ENCODE results near the gene TSPAN9.

The TSPAN9 gene

DNA sequence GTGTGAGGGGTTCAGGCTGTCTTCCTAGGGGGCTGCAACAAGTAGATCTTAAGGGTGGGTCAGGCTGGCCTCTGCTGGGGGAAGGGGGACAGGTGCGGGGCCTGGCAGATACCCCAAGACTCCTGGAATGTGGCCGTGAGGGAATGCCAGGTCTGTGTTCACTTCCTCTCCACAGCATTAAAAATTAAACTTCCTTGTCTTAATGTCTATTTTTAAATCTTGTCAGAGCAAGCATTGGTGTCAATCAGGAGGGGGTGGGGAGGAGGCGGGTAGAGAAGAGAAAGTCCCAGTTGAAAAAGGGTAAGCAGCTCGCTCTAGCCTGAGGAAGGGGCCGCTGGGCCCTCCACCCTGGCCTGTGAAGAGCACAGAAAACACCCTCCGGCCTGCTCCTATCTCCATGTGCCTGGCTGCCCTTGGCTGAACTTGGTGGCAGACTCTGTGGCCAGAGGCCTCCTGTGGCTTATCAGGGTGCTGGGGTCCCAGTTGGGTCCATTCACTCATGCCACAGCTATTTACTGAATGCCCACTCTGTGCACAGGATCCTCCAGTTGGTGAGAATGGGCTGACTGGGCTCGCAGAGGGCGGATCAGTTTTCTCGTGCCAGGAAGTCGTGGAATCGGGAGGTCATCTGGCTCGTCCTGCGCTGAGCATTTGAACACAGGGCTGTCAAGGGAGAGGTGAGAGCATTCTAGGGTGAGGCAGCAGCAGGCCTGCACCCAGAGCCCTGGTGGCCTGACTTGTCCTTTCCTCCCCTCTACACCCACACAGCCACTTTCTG, 128.8 kb downstream of the TSPAN9 start:
- TF ChIP-seq, protein P1, sequence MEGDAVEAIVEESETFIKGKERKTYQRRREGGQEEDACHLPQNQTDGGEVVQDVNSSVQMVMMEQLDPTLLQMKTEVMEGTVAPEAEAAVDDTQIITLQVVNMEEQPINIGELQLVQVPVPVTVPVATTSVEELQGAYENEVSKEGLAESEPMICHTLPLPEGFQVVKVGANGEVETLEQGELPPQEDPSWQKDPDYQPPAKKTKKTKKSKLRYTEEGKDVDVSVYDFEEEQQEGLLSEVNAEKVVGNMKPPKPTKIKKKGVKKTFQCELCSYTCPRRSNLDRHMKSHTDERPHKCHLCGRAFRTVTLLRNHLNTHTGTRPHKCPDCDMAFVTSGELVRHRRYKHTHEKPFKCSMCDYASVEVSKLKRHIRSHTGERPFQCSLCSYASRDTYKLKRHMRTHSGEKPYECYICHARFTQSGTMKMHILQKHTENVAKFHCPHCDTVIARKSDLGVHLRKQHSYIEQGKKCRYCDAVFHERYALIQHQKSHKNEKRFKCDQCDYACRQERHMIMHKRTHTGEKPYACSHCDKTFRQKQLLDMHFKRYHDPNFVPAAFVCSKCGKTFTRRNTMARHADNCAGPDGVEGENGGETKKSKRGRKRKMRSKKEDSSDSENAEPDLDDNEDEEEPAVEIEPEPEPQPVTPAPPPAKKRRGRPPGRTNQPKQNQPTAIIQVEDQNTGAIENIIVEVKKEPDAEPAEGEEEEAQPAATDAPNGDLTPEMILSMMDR (IDR thresholded peaks at IDR 0.05; ENCODE audit: low read depth, low read length), result no peak
- no peak for DNase-seq (ENCODE audit: extremely low read depth, low read depth)

DNA sequence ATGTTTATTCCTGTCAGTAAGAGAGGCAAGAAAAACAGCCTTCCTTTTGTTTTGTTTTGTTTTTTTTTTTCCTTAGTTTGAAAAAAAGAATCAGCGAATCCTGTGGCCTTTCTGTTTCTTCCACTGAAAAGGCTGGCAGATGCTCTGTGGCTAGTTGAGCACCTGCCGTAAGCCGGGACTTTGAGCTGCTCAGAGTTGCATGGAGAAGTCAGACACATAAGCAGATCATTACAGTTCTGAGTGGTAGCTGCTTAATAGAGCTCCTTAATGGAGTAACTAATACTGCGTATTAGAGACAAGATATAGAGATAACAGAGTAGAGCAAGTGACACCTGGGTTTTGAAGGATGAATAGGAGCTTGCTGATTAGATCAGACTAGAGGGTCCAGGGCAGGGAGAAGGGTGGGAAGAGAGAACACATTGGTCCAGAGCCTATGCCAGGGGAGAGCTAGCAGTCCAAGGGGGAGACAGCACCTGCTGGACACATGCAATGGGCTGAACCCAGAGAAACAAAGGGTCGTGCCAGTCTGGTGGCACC, 129.4 kb downstream of the TSPAN9 start:
- TF ChIP-seq, protein P1 (IDR thresholded peaks at IDR 0.05; ENCODE audit: low read depth, low read length), result no peak
- DNase-seq (ENCODE audit: extremely low read depth, low read depth), result no peak

DNA sequence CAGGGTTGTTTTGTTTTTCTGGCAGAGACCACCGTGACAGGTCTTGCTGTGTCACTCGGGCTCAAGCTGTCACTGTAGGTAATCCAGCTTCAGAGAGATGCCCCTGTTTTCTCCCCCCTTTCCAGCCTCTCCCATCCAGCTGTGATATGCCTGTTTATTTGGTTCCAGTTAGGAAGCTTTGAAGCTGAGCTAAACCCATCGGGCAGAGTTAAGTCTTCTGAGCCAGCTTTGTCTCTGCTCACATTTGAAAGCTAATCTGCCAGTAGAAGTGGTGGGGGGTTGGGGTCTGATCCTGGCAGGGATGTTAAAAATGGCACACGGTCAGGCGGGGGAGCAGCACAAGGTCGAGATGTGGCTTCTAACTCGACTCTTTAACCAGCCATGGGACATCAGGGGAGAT, 130.0 kb downstream of the TSPAN9 start:
- TF ChIP-seq, protein P1 (IDR thresholded peaks at IDR 0.05; ENCODE audit: low read depth, low read length), result no peak
- DNase-seq (ENCODE audit: extremely low read depth, low read depth), result no peak

DNA sequence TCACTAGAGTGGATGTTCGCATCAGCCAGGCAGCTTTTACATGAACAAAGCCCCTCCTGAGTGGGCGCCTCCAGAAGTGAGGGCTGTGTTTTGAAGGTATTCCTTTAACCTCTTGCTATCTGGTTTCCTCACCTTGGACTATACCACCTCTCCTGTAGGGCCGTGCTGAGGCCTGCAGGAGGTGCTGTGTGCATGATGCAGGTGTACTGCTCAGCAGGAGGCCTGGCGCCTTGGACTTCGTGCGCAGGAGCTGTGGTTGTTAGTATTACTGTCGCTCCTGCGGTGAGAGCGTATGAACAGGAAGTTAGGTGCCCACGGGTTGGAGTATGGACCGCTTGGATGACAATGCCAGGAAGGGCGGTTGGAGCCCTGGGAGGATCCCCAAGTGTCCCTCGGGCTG, 130.7 kb downstream of the TSPAN9 start:
- TF ChIP-seq, protein P1 (IDR thresholded peaks at IDR 0.05; ENCODE audit: low read depth, low read length), result no peak
- no peak for DNase-seq (ENCODE audit: extremely low read depth, low read depth)

DNA sequence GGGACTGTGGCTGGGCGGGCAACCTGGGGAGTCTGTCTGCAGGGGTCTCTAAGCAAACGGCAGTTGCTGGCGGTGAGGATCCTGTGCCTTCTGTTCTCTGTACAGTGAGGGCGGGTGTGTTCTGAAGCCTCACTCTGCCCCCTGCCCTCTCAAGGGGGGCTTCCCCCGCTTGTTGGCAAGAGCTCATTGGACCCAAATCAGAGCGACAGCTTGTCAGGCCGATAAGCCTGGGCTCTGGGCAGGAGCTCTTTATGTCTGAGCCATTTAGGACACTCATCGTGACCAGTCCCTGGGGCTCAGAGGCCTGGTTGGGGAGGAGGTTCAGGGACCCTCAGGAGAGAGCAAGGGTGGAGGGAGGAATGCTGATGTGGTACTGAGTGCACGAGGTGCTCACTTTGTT, 136.0 kb downstream of the TSPAN9 start:
- no peak for DNase-seq (ENCODE audit: extremely low read depth, low read depth)
- TF ChIP-seq, protein P1 (IDR thresholded peaks at IDR 0.05; ENCODE audit: low read depth, low read length), result no peak

DNA sequence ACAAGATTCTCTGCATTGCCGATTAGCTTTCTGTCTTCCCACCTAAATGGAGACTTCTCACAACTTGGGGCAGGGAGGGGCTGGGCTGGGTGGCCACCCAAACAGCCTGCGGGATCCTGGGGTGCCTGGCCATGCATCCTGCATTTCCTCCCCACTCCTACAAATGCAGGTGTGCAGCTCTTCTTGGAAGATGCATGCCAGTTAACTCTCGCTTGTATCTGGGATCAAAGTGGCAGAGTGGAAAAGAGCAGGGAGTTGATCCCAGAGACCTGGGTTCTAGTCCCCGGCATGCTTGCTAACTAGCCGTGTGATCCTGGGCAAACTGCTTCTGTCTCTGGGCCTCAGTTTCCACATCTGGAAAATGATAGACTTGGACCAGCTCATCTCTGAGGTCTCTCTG, 136.6 kb downstream of the TSPAN9 start:
- TF ChIP-seq, protein P1 (IDR thresholded peaks at IDR 0.05; ENCODE audit: low read depth, low read length), result no peak
- DNase-seq (ENCODE audit: extremely low read depth, low read depth), result no peak

DNA sequence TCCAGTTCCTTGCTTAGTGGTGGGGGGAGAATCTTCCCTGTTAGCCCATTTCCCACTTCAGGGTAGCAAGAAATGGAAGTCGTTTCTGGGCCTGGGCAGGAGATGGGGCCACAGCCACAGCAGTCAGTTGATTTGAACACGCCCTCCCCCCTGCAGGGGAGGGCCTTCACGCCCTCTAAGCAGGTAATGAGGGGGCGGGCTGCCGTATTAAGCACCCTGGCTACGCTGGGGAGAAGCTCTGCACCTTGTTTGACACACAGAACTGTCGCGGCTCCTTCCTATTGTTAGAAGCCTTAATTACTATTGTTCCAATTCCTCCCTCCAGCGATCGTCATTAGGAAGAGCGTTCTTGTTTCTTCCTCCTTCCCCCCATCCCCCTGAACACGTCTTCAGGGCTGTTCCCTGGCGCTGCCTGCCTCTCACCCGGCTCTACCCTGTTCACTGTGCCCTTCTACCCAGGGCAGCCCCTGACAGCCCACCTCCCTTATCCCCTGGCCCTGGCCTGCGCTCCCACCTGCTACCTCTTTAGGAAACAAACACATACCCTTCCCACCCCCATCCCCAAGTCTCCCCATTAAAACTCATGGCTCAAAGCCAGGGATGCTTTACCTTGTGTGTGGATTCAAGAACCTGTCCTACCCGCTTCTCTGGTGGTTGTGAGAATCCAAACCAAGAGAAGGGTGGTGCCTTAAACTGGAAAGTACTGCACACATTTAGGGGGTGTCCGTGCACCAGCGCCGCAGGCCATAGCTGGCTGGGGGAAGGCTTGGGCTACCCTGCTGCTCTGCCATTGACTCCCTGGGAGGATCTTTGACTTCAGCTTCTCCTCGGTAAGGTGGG, 137.6 kb downstream of the TSPAN9 start:
- no peak for DNase-seq (ENCODE audit: extremely low read depth, low read depth)
- TF ChIP-seq, protein P1 (IDR thresholded peaks at IDR 0.05; ENCODE audit: low read depth, low read length), result no peak
